ENCODE results near the gene UNC5C.

DNA sequence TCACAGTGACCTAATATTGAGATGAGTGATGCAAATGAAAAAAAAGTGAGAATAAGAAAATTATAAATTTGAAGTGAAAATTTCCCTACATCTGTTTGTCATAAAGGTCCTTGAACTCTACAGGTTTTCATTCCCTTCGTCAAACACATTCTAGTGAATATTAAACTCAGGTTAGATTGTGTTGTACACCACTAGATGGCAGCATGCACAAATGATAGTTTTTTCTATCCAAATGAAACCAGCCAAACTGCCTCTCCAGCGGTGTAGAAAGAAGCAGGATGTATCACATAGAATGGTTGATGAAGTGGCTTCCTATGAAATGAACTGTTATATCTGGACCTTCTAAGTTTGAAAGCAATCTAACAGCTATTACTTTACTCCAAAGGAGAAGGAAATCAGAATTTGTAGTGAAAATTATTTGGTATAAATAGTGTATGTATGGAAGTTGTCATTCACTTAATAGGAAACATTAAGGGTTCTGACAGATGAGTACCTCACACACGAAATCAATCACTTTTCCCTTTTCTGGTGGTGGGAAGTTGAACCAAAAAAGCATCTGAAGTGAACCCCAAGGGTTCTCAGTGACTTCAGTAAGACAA, 382.7 kb downstream of the UNC5C start:
- TF ChIP-seq, protein P1, sequence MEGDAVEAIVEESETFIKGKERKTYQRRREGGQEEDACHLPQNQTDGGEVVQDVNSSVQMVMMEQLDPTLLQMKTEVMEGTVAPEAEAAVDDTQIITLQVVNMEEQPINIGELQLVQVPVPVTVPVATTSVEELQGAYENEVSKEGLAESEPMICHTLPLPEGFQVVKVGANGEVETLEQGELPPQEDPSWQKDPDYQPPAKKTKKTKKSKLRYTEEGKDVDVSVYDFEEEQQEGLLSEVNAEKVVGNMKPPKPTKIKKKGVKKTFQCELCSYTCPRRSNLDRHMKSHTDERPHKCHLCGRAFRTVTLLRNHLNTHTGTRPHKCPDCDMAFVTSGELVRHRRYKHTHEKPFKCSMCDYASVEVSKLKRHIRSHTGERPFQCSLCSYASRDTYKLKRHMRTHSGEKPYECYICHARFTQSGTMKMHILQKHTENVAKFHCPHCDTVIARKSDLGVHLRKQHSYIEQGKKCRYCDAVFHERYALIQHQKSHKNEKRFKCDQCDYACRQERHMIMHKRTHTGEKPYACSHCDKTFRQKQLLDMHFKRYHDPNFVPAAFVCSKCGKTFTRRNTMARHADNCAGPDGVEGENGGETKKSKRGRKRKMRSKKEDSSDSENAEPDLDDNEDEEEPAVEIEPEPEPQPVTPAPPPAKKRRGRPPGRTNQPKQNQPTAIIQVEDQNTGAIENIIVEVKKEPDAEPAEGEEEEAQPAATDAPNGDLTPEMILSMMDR (IDR thresholded peaks at IDR 0.05): peak; percentile 34 to 43
- no peak for TF ChIP-seq POLR2AphosphoS5 (IDR thresholded peaks at IDR 0.05)
